Embryonic facial prominence (tissue), 1 donor: ENCODE results near the gene APOD.
"Not testable (repeated sequence)": the region's sequence is repeated elsewhere in the genome, so short reads cannot be mapped to it uniquely, and the experiment has no call there.

Source experiments
- DNase-seq: peaks from one replicate; pipeline ENCODE4 v3.0.0-alpha.2; 2016; ENCODE audit errors: extremely low spot score

Gene APOD

GRCh38 chr3:195617784-195618659, 34.3 kb upstream of the APOD start:
- DNase-seq: not testable (repeated sequence)

GRCh38 chr3:195617134-195617533, 33.4 kb upstream of the APOD start:
- not testable (repeated sequence) for DNase-seq

- DNase-seq: no peak
Observed at GRCh38 chr3:195616681-195617080, 32.9 kb upstream of the APOD start.

DNA sequence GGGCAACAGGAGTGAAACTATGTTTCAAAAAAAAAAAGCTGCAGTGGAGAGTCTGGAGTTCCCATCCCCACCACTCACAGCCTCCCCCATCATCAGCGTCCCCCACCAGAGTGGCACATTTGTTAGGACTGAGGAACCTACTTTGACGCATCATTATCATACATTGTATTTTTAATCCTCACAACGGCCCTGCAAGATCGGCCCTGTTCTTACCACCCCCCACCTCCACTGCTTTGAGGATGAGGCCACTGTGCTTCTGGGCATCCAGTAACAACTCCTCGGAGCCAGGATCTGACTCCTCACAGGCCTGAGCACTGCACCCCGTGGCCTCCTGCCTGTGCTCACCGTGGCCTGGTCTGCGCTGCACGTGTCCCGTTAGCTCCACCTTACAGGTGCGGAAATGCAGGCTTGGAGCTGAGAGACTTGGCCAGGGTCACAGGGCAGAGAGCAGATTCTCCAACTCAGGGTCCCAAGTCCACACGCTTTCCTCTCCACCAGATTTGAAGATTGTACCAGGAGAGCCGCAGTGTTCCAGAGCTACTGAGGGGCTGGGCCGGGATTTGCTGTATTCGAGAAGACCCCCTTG, 32.3 kb upstream of the APOD start:
- not testable (repeated sequence) for DNase-seq

DNA sequence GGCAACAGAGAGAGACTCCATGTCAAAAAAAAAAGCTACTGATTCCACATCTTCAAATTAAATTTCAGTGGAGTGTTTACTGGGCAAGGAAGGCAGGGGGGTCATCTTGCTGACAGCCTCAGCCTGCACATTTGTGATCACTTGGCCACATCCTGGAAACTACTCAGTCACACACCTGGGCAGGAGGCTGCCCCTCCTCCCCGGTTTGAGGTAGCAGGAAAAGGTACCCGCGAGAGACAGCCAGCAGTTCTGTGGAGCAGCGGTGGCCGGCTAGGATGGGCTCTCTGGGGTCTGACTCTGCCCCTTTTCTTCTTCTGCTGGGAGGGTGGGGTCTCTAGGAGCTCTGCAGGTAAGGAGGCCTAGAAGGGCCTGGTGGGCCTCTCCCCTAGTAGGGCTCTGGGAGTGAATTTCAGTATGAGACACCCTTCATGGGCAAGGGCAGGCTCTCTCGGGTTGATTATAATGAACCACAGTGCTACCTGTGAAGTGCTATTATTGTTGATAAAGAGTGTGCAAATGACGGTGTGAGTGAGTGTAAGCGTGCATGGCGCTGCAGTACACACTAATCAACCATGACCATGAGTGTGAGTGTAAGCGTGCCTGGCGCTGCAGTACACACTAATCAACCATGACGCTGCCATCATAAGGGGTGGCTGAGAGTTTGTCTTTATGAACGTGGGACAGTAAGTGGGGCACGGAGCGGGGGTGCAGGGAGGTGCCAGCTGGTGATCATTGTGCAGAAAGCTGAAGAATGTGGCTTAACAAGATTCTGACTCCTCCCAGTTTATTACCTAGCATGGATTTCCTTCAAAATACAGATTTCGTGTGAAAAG, 31.1 kb upstream of the APOD start:
- DNase-seq: not testable (repeated sequence)

- no peak for DNase-seq
Observed at GRCh38 chr3:195613468-195614069, 29.8 kb upstream of the APOD start.

DNA sequence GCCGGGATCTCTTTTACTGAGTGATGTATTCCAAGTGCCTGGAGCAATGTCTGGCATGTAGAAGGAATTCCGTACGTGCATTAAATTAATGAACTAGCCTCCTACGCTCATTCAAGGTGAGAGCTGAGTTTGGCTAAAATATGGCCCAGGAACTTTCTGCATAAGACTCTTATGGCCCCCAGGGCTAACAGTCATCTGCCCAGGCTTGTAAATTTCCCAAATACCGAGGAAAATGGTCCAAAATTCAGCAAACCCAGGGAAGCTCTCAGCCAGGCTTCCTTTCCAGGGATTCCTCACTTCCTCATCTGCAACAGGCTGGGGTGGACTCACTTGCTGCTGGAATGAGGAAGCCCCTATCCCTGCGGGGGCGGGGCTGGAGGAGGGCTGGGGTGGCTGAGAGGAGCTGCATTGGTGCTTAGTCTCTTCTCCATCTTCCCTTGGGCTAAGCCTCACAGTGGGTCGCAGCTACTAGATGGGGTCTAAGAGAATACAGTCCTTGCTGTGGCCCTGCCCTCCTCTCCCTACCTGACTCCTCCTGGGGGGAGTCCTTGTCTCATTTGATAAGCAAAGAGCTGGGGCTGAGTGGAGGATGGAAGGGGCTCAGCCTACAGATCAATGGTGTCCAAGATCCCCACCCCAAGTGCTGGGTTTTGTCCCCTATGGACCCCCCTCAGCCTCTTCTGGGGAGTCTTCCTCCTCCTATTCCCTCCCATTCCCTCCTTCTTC, 28.5 kb upstream of the APOD start:
- DNase-seq: no peak

DNA sequence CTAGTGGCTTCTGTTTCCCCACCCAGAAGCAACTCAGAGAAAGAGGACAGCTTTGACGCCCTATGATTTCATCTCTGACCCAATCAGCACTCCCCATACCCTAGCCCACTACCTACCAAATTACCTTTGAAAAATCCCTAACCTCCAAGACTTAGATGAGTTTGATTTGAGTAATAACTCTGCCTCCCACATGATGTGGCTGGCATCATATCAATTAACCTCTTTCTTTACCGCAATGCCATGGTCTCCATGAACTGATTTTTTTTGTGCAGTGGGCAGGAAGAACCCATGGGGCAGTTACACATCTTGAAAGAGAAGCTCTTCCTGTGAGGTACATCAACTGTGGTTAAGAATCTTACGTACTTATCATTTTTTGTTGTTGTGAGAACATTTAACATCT, 25.5 kb upstream of the APOD start:
- DNase-seq: no peak

- DNase-seq: not testable (repeated sequence)
Observed at GRCh38 chr3:195601785-195602184, 18.0 kb upstream of the APOD start.

- DNase-seq: no peak
Observed at GRCh38 chr3:195601382-195601781, 17.6 kb upstream of the APOD start.

GRCh38 chr3:195599926-195600325, 16.2 kb upstream of the APOD start:
- not testable (repeated sequence) for DNase-seq

- not testable (repeated sequence) for DNase-seq
Observed at GRCh38 chr3:195599516-195599915, 15.8 kb upstream of the APOD start.

- DNase-seq: no peak
Observed at GRCh38 chr3:195597848-195598247, 14.1 kb upstream of the APOD start.

DNA sequence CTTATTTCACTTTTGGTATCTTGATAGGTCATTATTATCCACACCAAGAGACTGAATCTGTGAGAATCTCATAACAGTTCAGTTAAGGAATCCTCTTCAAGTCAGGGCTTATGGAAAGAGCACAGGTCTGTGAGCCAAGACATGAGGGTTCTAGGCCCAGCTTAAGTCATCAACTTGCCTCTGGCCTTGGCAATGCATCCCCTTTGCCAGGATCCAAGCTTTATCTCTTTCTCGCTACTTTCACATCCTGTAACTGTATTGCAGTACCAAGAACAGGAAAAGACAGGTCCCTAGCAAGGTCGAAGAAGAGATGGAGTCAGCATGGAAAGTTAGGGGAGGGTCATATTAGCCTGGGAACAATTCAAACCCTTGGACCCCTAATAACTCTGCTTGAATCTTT, 13.5 kb upstream of the APOD start:
- no peak for DNase-seq

GRCh38 chr3:195596765-195597171, 13.0 kb upstream of the APOD start:
- DNase-seq: no peak

- no peak for DNase-seq
Observed at GRCh38 chr3:195595785-195596531, 12.2 kb upstream of the APOD start.

- no peak for DNase-seq
Observed at GRCh38 chr3:195591852-195592251, 8.1 kb upstream of the APOD start.

DNA sequence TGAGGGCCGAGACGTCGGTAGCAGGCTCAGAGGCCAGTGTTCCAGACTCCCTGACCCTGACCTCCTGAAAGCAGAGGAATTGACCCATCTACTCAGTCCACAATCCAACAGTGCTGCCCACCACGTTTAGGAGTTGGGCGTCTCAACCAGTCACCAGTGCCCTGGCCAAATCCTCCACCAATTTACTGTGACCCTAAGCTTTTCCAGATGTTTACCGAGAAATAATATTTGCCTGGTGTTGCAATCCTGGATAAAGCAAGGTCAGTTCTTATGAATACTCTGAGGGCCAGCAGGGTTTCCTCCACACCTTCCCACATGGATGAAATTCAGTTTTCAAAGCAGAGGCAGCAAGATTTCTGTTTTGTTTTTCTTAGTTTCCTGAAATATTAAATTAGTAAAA, 7.5 kb upstream of the APOD start:
- DNase-seq: no peak

DNA sequence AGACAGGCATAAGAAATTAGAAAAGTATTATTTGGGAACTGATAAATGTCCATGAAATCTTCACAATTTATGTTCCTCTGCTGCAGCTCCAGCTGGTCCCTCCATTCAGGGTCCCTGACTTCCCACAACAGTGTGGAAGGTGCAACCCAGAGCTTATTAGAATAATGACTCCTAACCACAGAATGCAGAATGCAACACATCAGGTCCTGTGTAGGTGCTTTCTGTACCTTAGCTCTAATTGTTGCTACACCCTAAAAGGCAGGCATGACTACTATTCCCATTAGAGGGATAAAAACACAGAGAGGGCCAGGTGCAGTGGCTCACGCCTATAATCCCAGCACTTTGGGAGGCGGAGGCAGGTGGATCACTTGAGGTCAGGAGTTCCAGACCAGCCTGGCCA, 6.6 kb upstream of the APOD start:
- DNase-seq: not testable (repeated sequence)

GRCh38 chr3:195589796-195590195, 6.1 kb upstream of the APOD start:
- DNase-seq: not testable (repeated sequence)

DNA sequence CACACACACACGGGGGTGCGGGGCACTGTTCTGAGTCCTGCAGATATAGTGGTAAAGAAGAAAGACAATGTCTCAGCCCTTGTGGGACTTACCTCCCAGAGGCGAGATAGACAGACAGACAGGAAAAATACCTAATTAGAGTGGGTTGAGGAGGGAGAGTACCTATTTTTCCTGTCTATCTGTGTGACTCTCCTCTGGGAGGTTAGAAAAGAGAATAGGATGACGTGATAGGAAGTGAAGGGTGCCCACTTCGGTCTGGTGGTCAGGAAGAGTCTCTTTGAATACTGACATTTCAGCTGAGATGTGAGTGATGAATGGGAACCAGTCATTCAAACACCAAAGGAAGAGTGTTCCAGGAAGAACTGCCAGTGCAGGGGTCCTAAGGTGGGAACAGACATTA, 4.1 kb upstream of the APOD start:
- DNase-seq: no peak
